Peyer's patch (tissue), 4 donors: ENCODE measurements around the gene CENPO.

ENCODE experiments used
- CTCF ChIP-seq, 6 experiments: fragments of 450-650 bp in 4 of 6; fragments of 200-600 bp in 2 of 6; sonication (generic) in 1 of 6; IDR thresholded peaks; one replicate each; pipeline ENCODE4 v1.5.1; 2017 to 2019; ENCODE audit warnings: antibody characterized with exemption in 6 of 6, mild to moderate bottlenecking in 3 of 6, moderate library complexity in 1 of 6
- POLR2A ChIP-seq, 2 donors: fragments of 450-650 bp; IDR thresholded peaks; one replicate each; pipeline ENCODE4 v1.5.1; 2017; ENCODE audit warnings: antibody characterized with exemption in 2 of 2, mild to moderate bottlenecking in 2 of 2, moderate library complexity in 2 of 2

GRCh38 chr2:24844023-24844685 is 50.9 kb downstream of the CENPO start:
- TF ChIP-seq CTCF (IDR thresholded peaks at IDR 0.05) = no peak
- TF ChIP-seq POLR2A (IDR thresholded peaks at IDR 0.05) = no peak
